Activated CD4-positive, CD25-positive, alpha-beta regulatory T cell treated with anti-CD3 and anti-CD28 coated beads, Interleukin-2, amount 50 U/mL, for 24 hours (primary cell): ENCODE results near the gene TSKS.
"Not testable (repeated sequence)": the region's sequence is repeated elsewhere in the genome, so short reads cannot be mapped to it uniquely, and the experiment has no call there.

Experiments
- ATAC-seq, 2 donors: fragments of 150-1000 bp; cut with Tn5 transposase; one replicate each; pipeline ENCODE4 v1.10.0; 2021; ENCODE audit warnings: mild to moderate bottlenecking in 1 of 2, moderate library complexity in 1 of 2

The TSKS gene

DNA sequence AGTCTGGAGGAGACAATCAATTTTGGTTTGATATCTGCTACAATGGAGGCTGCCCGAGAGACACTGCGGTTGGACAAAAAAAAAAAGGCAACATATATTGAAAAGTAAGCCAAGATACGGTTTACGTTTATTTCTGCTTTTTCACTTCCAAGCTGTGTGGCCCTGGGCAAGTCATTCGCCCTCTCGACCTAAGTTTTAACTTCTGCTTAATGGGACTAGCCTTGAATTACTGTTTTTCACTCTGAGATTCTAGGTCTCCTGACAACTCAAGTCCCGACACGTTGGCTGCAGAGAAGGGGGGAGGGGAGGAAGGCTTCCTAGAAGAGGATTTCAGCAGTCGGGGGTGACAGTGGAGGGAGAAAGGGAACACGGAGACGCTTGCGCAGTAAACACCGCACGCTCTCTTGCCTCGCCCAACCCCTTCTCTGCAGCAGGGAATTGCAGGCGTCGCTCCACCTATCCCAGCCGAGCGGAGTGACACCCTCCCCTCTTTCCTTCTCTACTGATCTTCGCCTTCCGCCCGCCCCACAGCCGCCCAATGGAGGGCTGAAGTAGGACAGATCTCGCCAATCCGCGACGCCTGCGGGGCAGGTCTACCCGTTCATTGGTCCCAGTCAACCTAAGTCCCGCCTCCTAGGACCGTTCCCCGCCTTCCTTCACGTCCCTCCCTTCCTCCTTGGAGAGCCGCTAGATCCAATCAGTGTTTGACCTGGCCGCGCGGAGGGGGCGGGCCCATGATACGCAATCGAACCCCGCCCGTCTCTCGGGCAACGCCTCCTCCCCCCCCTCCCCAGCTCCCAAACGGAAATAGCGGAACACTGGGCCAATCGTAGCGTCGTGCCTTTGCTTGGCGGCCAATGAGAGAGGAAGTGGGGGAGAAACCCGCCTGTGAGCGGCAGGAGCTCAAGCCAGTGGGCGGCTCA, 3.2 kb upstream of the TSKS start:
- ATAC-seq: peak; percentile 91 to 95

DNA sequence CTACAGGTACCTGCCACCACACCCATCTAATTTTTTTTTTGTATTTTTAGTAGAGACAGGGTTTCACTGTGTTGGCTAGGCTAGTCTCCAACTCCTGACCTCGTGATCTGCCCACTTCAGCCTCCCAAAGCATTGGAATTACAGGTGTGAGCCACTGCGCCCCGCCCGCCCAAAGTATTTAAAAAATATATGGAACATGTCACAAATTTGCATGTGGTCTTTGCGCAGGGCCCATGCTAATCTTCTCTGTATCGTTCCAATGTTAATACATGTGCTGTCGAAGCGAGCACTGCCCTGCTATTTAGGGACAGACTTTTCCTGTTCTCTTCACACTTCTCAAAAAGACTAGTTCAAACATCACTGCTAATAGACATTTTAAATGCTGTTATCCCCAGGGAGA, 1.2 kb upstream of the TSKS start:
- ATAC-seq: no peak

DNA sequence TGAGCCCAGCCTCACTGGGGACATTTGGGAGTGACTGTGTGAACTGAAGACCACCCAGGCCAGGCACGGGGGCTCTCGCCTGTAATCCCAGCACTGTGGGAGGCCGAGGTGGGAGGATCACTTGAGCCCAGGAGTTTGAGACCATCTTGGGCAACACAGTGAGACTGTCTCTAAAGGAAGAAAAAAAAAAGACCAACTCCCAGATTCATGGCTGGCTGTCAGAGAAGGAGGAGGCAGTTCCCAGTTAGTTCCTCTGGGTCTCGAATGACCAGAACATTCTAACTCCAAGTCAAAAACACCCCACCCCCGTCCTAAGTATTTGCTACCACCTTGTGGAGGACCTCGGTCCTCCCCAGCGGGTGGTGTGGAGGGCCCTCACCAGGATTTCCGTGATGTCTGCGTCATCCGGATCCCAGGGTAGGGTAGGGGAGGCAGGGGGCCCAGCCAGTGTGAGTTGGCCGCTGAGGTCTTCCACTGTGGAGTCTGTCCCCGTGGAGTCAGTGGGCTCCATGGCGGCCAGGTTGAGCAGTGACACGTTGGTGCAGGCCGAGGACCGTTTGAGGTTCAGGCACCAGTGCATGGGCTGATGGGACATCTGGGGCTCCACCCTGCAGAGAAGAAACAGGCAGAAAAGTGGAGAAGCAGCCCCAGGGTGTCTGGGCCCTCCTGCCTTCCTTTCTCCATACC, 1.3 kb downstream of the TSKS start:
- no peak for ATAC-seq

DNA sequence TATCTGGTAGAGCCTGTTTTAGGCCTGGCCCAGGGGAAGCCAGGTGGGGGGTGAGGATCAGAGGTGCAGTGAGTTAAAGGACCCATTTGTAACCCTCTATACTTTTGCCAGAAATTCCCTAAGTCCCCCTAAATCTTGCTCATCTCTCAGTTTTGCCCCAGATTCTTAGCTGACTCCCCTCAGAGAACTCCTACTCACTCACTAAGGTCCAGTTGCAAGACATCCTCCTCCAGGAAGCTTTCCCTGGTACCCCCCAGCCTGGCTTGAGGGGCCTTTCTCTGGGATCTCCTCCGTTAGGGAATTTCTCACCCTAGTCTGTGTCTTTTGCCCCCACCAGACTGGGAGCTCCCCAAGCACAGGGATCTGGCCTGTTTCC, 1.9 kb downstream of the TSKS start:
- no peak for ATAC-seq

DNA sequence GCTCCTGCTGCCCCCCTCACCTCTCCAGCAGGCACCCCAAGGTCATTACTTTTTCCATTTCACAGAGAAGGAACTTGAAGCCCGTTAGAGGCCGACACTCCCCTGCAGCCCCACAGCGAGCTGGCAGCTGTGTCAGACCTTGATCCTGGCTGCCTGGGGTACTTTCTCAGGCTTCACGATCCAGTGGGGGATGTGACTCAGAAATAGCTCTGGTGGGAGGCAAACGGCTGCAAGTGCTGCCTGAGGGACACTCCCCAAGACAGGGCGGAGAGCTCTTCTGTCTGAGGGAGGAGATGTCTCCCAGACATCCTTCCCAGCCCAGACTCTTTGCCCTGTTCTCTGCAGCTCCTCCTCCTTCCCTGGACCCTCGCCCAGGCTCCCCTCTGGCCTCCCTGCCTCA, 4.8 kb downstream of the TSKS start:
- ATAC-seq: no peak

GRCh38 chr19:49755956-49756355, 7.2 kb downstream of the TSKS start:
- ATAC-seq: no peak

- ATAC-seq: no peak
These were observed 10.4 kb downstream of the TSKS start for GRCh38 chr19:49752701-49753100.

DNA sequence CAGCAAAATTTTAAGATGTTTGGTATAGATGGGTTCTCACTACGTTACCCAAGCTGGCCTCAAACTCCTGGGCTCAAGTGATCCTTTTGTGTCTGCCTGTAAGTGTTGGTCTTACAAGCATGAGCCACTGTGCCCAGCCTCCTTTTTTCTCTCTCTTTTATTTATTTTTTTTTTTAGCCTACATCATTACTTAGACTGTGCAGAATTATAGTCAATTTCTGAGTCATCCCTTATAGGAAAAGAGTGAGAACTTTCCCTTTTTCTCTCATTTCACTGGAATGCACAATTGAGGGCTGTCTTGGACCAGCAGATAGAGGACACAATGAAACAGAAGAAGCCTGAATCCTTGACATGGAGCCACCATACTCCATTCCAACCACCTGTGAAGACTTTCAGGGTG, 13.3 kb downstream of the TSKS start:
- no peak for ATAC-seq

DNA sequence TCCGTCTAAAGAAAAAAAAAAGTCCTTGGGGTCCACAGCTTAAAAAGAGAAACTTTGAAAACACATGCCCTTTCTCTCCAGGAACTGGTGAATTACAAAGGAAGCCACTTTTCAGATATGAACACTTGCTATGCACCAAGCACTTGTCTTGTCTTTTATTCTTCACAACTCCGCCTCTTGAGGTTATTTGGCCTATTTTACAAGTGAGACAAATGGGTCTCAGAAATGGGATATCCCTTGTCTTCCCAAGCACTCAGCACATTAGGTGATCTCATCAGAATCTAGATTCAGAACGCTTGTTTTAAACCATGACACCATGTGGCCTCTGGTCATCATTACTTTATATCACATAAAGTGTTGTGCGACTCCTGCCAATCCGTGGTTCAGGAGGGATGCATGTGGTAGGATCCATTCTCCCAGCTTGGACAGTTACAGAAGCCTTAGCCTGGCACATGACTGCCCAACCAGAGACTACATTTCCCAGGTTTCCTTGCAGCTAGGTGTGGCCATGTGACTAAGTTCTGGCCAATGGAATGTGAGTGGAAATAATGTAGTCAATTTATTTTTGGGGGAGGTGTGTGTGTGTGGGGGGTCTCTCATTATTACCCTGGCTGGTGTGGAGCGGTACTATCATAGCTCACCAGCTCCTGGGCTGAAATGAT, 13.9 kb downstream of the TSKS start:
- ATAC-seq: no peak

DNA sequence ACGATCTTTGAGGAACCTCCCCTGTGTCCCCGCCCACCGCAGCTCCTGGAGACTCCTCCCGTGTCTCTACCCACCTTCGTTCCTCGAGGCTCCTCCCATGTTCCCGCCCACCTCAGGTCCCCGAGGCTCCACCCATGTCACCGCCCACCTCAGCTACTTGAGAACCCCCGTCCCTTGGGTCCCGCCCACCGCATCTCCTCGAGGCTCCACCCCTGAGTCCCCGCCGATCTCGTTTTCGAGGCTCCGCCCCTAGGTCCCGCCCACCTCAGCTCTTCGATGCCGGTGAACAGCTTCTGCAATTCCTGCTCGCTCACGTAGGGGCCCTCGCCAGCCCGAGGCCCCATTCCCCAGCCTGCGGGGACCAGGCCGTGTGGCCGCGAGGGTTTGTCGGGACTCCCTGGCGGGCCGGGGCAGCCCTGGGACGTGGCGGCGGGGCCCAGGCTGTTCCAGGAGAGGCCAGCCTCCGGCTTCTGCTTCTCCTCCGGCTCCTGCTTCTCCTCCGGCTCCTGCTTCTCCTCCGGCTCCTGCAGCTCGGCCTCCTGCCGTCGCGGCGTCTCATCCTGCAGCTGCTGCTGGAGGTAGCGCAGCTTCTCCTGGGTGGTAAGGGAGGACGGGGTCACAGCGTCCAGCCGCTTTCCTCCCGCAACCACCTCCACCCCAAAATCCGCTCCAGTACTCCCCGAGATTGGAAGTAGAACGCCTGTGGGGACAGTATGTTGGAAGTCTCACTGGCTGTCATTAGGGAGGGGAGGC, 16.7 kb downstream of the TSKS start:
- ATAC-seq: peak; percentile 21 to 59

- no peak for ATAC-seq
These were observed 18.1 kb downstream of the TSKS start for GRCh38 chr19:49744946-49745381.

DNA sequence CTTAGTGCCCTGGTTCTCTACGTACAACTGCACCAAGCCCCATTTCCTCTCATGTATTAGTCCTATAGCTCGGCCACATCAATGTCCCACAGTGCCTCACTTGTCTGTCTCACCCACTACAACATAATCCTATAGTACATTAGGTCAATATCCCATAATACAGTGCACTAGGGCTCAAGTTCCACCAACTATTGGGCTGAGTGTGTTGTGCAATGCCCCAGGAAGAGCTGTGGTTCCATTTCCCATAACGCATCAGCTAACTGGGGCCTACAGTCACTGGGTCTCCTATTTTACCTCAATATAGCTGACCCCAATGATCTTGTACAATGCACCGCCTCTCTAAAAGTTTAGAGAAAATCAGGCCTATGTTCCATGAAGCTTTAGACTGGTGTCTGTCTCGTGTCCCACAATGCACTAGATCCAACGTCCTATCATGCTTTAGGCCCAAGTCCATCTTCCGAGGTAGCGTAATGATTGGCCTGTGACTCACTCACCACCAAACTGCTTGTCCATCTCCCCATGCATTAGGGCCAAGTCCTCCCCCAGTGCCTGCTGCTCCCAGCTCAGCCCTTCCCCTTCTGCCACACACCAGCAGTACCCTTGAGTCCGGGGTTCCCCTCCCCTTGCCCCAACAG, 21.8 kb downstream of the TSKS start:
- ATAC-seq: no peak

DNA sequence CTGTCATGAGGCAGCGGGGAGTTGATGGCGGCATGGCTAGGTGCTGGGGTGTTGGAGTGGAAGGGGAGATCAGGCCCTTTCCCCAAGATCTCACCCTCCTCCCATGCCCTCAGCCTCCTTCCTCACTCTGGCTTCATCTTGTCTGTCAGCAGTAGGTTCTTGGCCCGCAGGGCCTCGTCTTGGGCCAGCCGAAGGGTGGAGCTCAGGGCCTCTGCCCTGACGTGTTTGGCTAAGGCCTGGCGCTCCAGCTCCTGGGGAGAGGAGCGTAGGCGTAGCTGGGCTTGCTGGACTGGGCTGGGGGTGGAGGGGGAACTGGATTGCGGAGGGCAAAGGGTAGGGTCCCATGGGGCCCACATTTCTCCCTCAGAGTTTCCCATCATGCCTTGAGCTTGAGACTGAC, 23.2 kb downstream of the TSKS start:
- ATAC-seq: no peak

GRCh38 chr19:49739098-49739497, 24.0 kb downstream of the TSKS start:
- no peak for ATAC-seq

DNA sequence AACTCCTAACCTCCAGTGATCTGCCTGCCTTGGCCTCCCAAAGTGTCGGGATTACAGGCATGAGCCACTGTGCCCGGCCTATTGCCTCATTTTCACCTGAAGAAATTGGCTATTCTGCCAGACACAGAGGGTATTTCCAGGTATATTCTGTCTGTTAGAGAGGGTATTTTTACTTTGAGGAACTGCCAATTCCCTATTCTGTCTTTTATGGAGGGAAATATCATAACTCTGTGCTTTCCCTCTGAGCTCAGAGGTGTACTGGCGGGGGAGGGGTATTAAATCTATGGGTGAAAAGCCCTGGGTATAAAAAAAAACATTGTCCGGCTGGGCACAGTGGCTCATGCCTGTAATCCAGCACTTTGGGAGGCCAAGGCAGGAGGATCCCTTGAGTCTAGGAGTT, 24.8 kb downstream of the TSKS start:
- ATAC-seq: no peak

- ATAC-seq: no peak
These were observed 32.9 kb downstream of the TSKS start for GRCh38 chr19:49730166-49730565.

GRCh38 chr19:49727217-49728030, 35.7 kb downstream of the TSKS start:
- ATAC-seq: no peak

DNA sequence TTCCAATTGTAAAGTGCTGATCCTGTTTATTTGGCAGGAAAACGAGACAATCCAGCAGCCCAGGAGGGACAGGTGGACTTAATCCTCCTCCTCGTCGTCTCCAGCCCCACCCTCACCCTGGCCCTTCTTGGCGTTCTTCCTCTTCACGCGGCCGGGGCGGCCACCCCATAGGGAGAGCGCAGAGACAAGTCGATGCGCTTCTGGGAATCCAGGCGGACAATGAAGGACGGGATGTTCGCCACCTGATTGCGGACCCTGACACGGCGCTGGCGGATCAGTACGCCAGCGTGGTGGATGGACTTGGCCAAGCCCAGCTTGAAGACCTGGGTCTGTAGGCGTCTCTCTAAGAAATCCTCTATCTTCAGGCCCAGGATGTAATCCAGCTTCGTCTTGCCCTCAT, 43.7 kb downstream of the TSKS start:
- not testable (repeated sequence) for ATAC-seq

GRCh38 chr19:49718991-49719390, 44.1 kb downstream of the TSKS start:
- no peak for ATAC-seq

- no peak for ATAC-seq
These were observed 44.6 kb downstream of the TSKS start for GRCh38 chr19:49718511-49718910.

- no peak for ATAC-seq
These were observed 47.0 kb downstream of the TSKS start for GRCh38 chr19:49716154-49716553.
